Measurements from ENCODE around the gene PDE1A.

PDE1A gene

DNA sequence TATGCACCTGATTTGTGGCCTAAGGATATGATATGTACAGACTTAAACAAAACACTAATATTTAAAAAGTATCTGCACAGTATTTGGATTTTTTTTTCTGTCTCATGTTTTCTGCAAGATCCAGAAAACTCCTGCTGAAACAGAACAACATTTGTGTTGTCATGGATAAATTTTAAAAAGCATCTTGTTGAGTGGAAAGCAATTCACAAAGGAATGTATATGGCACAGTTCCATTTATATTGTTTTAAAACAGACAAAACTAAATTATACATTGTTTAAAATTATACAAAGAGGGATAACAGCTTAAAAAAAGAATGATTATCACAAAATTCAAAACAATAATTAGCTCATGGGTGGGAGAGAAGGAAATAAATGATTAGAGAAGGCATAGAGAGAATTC lies 247.7 kb downstream of the PDE1A start:
- Histone ChIP-seq H3K4me3 (ENCODE audit: low read depth, low read length) (no peak overlapping the region), H3K9me3 (ENCODE audit: control insufficient read depth, insufficient read depth, low read depth, low read length) (no peaks in the 10 kb centered on the region; the same call in 1 of the 2 replicates), H3K36me3 (ENCODE audit: control insufficient read depth in 2 of 2, insufficient read depth in 1 of 2, low read length in 2 of 2) (no peaks in the 10 kb centered on the region), H3K4me1 (ENCODE audit: control insufficient read depth, insufficient read depth, low read length) (no peaks in the 10 kb centered on the region), H3K27ac (ENCODE audit: extremely low read depth, low read depth, low read length) (no peak overlapping the region)
- POLR2A ChIA-PET = no interaction called here
- TF ChIP-seq KLF16 (tag by site-specific recombination; IDR thresholded peaks at IDR 0.05) = no peak
- CTCF ChIA-PET = interaction anchor here (0.7 to 1.7 kb wide), 2 partner anchors 468 to 470 kb away, joined by 3 to 14 read pairs; no protein-coding TSS in a partner anchor

DNA sequence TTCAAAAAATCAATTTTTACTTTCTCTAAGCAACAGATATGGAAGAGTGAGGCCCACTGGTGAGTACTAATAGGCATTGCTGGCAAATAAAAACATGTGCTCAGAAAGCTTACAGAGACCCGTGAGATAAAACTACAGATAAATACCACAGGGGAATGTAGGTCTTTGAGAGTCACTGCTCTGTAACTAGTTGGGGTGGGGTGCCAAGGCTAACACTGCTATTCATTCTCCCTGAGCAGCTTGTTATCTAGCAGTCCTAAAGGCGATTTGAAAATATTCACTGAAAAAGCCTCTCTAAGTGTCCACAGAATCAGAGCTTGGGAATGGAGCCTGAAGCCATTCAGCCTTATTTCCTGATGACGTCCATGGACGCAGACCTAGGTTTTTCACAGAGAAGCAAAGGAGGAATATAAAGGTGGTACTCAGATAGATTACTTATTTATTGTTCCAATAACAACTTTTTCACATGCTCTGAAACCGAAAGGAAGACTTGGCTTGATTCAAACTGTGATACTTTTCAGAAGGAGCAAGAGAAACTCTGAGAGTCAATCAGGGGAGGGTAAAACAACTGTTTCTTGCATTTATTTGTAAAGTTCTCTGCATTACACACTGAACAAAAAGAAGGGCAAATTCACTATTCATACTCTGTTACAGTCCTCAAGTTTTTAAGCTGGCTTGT lies 252.8 kb downstream of the PDE1A start:
- Histone ChIP-seq H3K4me1 (ENCODE audit: control insufficient read depth, insufficient read depth, low read length) (no peaks in the 10 kb centered on the region), H3K27ac (ENCODE audit: extremely low read depth, low read depth, low read length) (no peak overlapping the region), H3K9me3 (ENCODE audit: control insufficient read depth, insufficient read depth, low read depth, low read length) (no peaks in the 10 kb centered on the region), H3K36me3 (ENCODE audit: control insufficient read depth in 2 of 2, insufficient read depth in 1 of 2, low read length in 2 of 2) (no peaks in the 10 kb centered on the region), H3K4me3 (ENCODE audit: low read depth, low read length) (no peak overlapping the region)
- ChIA-PET CTCF (interaction anchor here (3.3 kb wide), 1 partner anchor 12 kb away, joined by 14 read pairs; no protein-coding TSS in a partner anchor), POLR2A (no interaction called here)
- TF ChIP-seq ZNF132 (tag by site-specific recombination; IDR thresholded peaks at IDR 0.05; ENCODE audit: borderline replicate concordance) (no peak), ZBTB20 (tag by site-specific recombination; IDR thresholded peaks at IDR 0.05) (no peak)

DNA sequence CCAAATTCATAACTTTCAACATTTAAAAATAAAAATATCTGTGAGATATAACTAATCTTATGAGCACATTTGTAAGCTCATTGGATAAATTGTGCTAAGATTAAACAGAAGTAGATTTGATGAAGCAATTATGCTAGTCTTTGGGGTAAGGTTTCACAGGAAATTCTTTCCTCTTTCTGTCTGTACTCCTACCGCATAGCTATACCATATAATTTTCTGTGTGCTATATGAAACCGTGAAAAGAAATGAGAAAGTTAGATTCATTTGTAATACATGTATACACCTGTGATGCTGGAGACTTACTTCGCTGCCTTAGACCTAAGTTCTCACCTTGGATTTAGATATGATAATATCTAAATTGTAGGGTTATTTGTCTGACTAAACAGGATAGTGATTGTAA lies 256.5 kb downstream of the PDE1A start:
- POLR2A ChIA-PET = no interaction called here
- no peak overlapping the region for H3K4me3 ChIP-seq (ENCODE audit: low read depth, low read length)
- H3K36me3 ChIP-seq (ENCODE audit: control insufficient read depth in 2 of 2, insufficient read depth in 1 of 2, low read length in 2 of 2) = no peaks in the 10 kb centered on the region
- CTCF ChIA-PET = interaction anchor here (0.7 kb wide), 1 partner anchor 742 kb away, joined by 3 read pairs; no protein-coding TSS in a partner anchor
- no peak overlapping the region for H3K27ac ChIP-seq (ENCODE audit: extremely low read depth, low read depth, low read length)
- H3K4me1 ChIP-seq (ENCODE audit: control insufficient read depth, insufficient read depth, low read length) = no peaks in the 10 kb centered on the region
- no peak for TF ChIP-seq EGR2 (tag by site-specific recombination; IDR thresholded peaks at IDR 0.05; ENCODE audit: low read depth)
- TF ChIP-seq KLF8 (tag by site-specific recombination; IDR thresholded peaks at IDR 0.05) = no peak
- TF ChIP-seq ZBTB8A (tag by site-specific recombination; IDR thresholded peaks at IDR 0.05) = no peak
- no peak for TF ChIP-seq ZNF19 (tag by site-specific recombination; IDR thresholded peaks at IDR 0.05; ENCODE audit: low read depth)
- no peak for TF ChIP-seq YY1 (tag by site-specific recombination; IDR thresholded peaks at IDR 0.05)
- no peak for TF ChIP-seq ZNF473 (tag by site-specific recombination; IDR thresholded peaks at IDR 0.05)
- no peak for TF ChIP-seq ZNF155 (tag by site-specific recombination; IDR thresholded peaks at IDR 0.05)
- TF ChIP-seq ZSCAN30 (tag by site-specific recombination; IDR thresholded peaks at IDR 0.05) = no peak
- H3K9me3 ChIP-seq (ENCODE audit: control insufficient read depth, insufficient read depth, low read depth, low read length) = no peaks in the 10 kb centered on the region

DNA sequence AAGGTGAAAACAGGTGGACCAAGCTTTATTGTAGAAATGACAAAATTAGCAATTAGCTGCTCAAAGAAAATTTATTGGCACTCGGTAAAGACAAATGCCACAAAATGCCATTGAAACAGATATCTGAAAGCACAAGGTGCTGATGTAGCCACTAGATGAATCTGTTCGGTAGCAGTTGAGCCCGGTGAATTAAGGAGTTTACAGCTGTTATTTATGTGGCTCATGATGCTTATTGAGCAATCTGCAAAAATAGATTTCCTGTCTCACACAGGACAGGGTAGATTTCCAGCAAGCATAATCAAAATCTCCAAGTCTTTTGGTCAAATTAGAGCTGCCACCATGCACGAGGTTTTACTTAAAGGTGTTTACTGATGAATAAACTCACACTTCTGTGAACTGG lies 259.0 kb downstream of the PDE1A start:
- ChIA-PET POLR2A (no interaction called here), CTCF (interaction anchor here (1.2 kb wide), 1 partner anchor 18 kb away, joined by 3 read pairs; no protein-coding TSS in a partner anchor)
- Histone ChIP-seq H3K4me3 (ENCODE audit: low read depth, low read length) (no peak overlapping the region), H3K4me1 (ENCODE audit: control insufficient read depth, insufficient read depth, low read length) (no peaks in the 10 kb centered on the region), H3K9me3 (ENCODE audit: control insufficient read depth, insufficient read depth, low read depth, low read length) (no peaks in the 10 kb centered on the region), H3K27ac (ENCODE audit: extremely low read depth, low read depth, low read length) (no peak overlapping the region), H3K36me3 (ENCODE audit: control insufficient read depth in 2 of 2, insufficient read depth in 1 of 2, low read length in 2 of 2) (no peaks in the 10 kb centered on the region)
- TF ChIP-seq ZFP41 (tag by site-specific recombination; IDR thresholded peaks at IDR 0.05; ENCODE audit: borderline replicate concordance) (no peak), REPIN1 (tag by site-specific recombination; IDR thresholded peaks at IDR 0.05; ENCODE audit: low read depth) (no peak), ZNF274 (IDR thresholded peaks at IDR 0.05; ENCODE audit: low read length) (no peak), ZNF274 (tag by site-specific recombination; IDR thresholded peaks at IDR 0.05; ENCODE audit: borderline replicate concordance) (no peak), ZBTB7A (tag by site-specific recombination; IDR thresholded peaks at IDR 0.05; ENCODE audit: low read depth) (no peak), ZSCAN16 (tag by site-specific recombination; IDR thresholded peaks at IDR 0.05) (no peak), ZFP37 (tag by site-specific recombination; IDR thresholded peaks at IDR 0.05) (no peak), ZNF133 (tag by site-specific recombination; IDR thresholded peaks at IDR 0.05) (no peak), ZNF776 (tag by site-specific recombination; IDR thresholded peaks at IDR 0.05; ENCODE audit: borderline replicate concordance) (no peak)
- TF ChIP-seq, protein P1, sequence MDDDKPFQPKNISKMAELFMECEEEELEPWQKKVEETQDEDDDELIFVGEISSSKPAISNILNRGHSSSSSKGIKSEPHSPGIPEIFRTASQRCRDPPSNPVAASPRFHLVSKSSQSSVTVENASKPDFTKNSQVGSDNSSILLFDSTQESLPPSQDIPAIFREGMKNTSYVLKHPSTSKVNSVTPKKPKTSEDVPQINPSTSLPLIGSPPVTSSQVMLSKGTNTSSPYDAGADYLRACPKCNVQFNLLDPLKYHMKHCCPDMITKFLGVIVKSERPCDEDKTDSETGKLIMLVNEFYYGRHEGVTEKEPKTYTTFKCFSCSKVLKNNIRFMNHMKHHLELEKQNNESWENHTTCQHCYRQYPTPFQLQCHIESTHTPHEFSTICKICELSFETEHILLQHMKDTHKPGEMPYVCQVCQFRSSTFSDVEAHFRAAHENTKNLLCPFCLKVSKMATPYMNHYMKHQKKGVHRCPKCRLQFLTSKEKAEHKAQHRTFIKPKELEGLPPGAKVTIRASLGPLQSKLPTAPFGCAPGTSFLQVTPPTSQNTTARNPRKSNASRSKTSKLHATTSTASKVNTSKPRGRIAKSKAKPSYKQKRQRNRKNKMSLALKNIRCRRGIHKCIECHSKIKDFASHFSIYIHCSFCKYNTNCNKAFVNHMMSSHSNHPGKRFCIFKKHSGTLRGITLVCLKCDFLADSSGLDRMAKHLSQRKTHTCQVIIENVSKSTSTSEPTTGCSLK (tag by site-specific recombination; IDR thresholded peaks at IDR 0.05) = no peak
- TF ChIP-seq, protein P2, sequence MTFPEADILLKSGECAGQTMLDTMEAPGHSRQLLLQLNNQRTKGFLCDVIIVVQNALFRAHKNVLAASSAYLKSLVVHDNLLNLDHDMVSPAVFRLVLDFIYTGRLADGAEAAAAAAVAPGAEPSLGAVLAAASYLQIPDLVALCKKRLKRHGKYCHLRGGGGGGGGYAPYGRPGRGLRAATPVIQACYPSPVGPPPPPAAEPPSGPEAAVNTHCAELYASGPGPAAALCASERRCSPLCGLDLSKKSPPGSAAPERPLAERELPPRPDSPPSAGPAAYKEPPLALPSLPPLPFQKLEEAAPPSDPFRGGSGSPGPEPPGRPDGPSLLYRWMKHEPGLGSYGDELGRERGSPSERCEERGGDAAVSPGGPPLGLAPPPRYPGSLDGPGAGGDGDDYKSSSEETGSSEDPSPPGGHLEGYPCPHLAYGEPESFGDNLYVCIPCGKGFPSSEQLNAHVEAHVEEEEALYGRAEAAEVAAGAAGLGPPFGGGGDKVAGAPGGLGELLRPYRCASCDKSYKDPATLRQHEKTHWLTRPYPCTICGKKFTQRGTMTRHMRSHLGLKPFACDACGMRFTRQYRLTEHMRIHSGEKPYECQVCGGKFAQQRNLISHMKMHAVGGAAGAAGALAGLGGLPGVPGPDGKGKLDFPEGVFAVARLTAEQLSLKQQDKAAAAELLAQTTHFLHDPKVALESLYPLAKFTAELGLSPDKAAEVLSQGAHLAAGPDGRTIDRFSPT (tag by site-specific recombination; IDR thresholded peaks at IDR 0.05) = no peak
- TF ChIP-seq, protein P3, sequence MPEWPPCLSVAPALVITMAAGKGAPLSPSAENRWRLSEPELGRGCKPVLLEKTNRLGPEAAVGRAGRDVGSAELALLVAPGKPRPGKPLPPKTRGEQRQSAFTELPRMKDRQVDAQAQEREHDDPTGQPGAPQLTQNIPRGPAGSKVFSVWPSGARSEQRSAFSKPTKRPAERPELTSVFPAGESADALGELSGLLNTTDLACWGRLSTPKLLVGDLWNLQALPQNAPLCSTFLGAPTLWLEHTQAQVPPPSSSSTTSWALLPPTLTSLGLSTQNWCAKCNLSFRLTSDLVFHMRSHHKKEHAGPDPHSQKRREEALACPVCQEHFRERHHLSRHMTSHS (tag by site-specific recombination; IDR thresholded peaks at IDR 0.05) = no peak
